Osteoblast (primary cell): ENCODE data around the gene MALT1. TPM values are rescaled to one million over a fixed set of nuclear protein-coding genes. Genes with fewer than 3 reads are reported as not detected.

Experiments
- DNase-seq: peaks from one replicate; pipeline ENCODE4 v3.0.0; 2011; ENCODE audit warnings: low spot score, mixed read lengths; ENCODE audit not compliant: insufficient read length; ENCODE audit errors: missing footprints
- H2AFZ ChIP-seq: 2 replicates; pipeline ENCODE4 v1.6.0; 2011; ENCODE audit warnings: mild to moderate bottlenecking, low read length
- H3K27ac ChIP-seq: 2 replicates; pipeline ENCODE4 v1.5.1; 2011; ENCODE audit warnings: mild to moderate bottlenecking, low read depth, low read length, moderate library complexity
- H3K27me3 ChIP-seq: 2 replicates; pipeline ENCODE4 v1.6.0; 2012; ENCODE audit warnings: mild to moderate bottlenecking, control low read depth, inconsistent platforms, low read length, moderate library complexity; ENCODE audit not compliant: insufficient read depth
- H3K36me3 ChIP-seq: 2 replicates; pipeline ENCODE4 v1.5.1; 2011; ENCODE audit warnings: mild to moderate bottlenecking, low read length, control low read depth, moderate library complexity; ENCODE audit not compliant: insufficient read depth
- H3K4me1 ChIP-seq: 2 replicates; pipeline ENCODE4 v1.5.1; 2011; ENCODE audit warnings: mild to moderate bottlenecking, low read length, control low read depth, moderate library complexity; ENCODE audit not compliant: insufficient read depth
- H3K4me2 ChIP-seq: 2 replicates; pipeline ENCODE4 v1.6.0; 2011; ENCODE audit warnings: mild to moderate bottlenecking, low read length; ENCODE audit not compliant: insufficient read depth
- H3K4me3 ChIP-seq: fragments of 200-600 bp; sonication (generic); 3 replicates; pipeline ENCODE4 v1.5.1; 2012; ENCODE audit warnings: mild to moderate bottlenecking, low read length, inconsistent platforms; ENCODE audit not compliant: insufficient read depth
- H3K79me2 ChIP-seq: 2 replicates; pipeline ENCODE4 v1.6.0; 2012; ENCODE audit warnings: mild to moderate bottlenecking, low read length, control low read depth, inconsistent platforms; ENCODE audit not compliant: insufficient read depth
- H3K9me3 ChIP-seq: 2 replicates; pipeline ENCODE4 v1.5.1; 2011; ENCODE audit warnings: low read depth, low read length, control low read depth
- H4K20me1 ChIP-seq: 2 replicates; pipeline ENCODE4 v1.6.0; 2012; ENCODE audit warnings: mild to moderate bottlenecking, low read length, control low read depth; ENCODE audit not compliant: insufficient read depth
- total RNA-seq: library from RNA; depleted of rRNA; stranded (reverse); fragments of >200 nt; gene quantifications from 2 replicates; pipeline ENCODE4 v1.2.3, GENCODE V29; 2012
- TF ChIP-seq, protein P1 (sequence below): IDR thresholded peaks from 2 replicates; pipeline ENCODE4 v1.5.1; 2011; ENCODE audit warnings: mild to moderate bottlenecking, low read depth, low read length, moderate library complexity; ENCODE audit errors: extremely low read depth

Gene MALT1
- total RNA-seq, 1 donor = 55.7 TPM

DNA sequence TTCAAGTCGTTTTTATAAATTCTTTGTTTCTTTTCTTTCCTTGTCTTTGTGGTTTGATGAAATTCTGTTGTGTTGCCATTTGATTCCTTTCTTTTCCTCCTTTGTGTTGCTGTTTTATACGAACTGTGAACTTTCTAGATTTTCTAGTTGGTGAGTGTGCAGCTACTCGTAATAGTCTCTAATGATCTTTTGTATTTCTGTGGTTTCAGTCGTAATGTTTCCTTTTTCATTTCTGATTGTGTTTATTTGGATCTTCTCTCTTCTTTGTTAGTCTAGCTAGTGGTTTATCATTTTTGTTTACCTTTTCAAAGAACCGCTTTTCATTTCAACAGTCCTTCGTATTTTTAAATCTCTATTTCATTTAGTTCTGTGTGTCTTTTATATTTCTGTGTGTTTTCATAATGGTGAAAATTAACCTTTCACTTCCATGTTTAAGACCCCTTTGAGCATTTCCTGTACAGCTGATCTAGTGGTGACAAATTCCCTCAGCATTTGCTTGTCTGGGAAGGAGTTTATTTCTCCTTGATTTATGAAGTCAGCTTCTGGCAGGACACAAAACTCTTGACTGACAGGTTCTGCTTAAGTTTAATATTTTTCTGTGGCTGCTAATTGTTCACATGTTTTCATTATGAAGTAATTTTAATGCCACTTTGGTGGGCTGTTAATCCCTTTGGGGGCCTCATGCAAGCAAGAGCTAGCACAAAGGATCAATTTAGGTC is 16.2 kb upstream of the MALT1 start:
- H3K4me2 ChIP-seq = no peak overlapping the region

DNA sequence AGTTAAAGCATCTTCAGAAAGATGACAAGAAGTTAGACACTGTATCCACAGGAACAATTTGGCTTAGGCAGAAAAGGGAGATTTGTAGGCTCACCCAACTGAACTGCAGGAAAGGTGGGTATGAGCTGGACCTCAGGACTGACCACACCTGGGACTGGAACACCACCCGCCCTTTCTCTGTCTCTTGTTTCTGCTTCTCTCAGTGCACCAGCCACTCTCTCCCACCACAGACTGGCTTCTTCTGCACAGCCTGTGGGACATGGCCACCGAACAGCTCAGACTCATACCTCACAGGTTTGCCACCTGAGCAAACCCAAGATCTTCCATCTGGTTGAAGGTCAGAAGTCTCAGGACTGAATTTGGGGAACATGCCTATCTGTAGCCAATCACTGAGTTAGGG is 14.2 kb upstream of the MALT1 start:
- H3K9me3 ChIP-seq = no peaks in the 10 kb centered on the region

More for the DNA sequence above, 16.2 kb upstream of the MALT1 start:
- Histone ChIP-seq H3K79me2 (no peaks in the 10 kb centered on the region), H3K27ac (no peak overlapping the region), H3K36me3 (no peaks in the 10 kb centered on the region), H3K9me3 (no peaks in the 10 kb centered on the region), H2AFZ (no peak overlapping the region), H4K20me1 (no peaks in the 10 kb centered on the region), H3K4me3 (no peak overlapping the region), H3K27me3 (no peaks in the 10 kb centered on the region), H3K4me1 (peaks cover 4% of the 10 kb centered on the region)
- TF ChIP-seq, protein P1, sequence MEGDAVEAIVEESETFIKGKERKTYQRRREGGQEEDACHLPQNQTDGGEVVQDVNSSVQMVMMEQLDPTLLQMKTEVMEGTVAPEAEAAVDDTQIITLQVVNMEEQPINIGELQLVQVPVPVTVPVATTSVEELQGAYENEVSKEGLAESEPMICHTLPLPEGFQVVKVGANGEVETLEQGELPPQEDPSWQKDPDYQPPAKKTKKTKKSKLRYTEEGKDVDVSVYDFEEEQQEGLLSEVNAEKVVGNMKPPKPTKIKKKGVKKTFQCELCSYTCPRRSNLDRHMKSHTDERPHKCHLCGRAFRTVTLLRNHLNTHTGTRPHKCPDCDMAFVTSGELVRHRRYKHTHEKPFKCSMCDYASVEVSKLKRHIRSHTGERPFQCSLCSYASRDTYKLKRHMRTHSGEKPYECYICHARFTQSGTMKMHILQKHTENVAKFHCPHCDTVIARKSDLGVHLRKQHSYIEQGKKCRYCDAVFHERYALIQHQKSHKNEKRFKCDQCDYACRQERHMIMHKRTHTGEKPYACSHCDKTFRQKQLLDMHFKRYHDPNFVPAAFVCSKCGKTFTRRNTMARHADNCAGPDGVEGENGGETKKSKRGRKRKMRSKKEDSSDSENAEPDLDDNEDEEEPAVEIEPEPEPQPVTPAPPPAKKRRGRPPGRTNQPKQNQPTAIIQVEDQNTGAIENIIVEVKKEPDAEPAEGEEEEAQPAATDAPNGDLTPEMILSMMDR = no peak
- DNase-seq = no peak

DNA sequence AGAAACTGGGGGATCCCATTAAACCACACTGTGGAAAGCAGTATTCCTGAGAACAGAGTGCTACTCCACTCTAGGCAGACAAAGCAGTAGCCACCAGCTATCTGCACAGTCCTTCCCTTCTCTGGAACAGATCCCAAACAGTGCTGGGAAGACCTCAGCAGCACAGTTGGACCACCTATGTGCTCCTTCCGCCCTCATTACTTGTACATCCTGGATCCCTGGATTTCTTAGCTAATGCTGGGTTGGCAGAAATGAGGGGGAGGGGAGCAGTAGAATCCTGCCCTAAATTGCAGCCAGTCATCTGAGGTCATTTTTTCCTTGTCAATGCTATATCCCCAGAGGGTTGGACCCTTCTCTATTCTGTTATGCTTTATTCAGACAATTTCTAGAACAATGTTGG is 13.8 kb upstream of the MALT1 start:
- no peak overlapping the region for H2AFZ ChIP-seq
- no peaks in the 10 kb centered on the region for H3K36me3 ChIP-seq
- no peak overlapping the region for H3K4me2 ChIP-seq
- H3K27ac ChIP-seq = no peak overlapping the region
- H3K4me1 ChIP-seq = peaks cover 4% of the 10 kb centered on the region
- H3K4me3 ChIP-seq = no peak overlapping the region
- no peaks in the 10 kb centered on the region for H3K9me3 ChIP-seq
- no peaks in the 10 kb centered on the region for H3K27me3 ChIP-seq
- no peaks in the 10 kb centered on the region for H4K20me1 ChIP-seq
- no peak for DNase-seq
- H3K79me2 ChIP-seq = no peaks in the 10 kb centered on the region
- TF ChIP-seq, protein P1 = no peak

More for the DNA sequence above, 14.2 kb upstream of the MALT1 start:
- Histone ChIP-seq H3K27me3 (no peaks in the 10 kb centered on the region), H3K4me3 (no peak overlapping the region), H3K79me2 (no peaks in the 10 kb centered on the region), H2AFZ (no peak overlapping the region), H3K4me1 (peaks cover 4% of the 10 kb centered on the region), H3K36me3 (no peaks in the 10 kb centered on the region), H4K20me1 (no peaks in the 10 kb centered on the region), H3K27ac (no peak overlapping the region), H3K4me2 (no peak overlapping the region)
- TF ChIP-seq, protein P1 = no peak
- no peak for DNase-seq

DNA sequence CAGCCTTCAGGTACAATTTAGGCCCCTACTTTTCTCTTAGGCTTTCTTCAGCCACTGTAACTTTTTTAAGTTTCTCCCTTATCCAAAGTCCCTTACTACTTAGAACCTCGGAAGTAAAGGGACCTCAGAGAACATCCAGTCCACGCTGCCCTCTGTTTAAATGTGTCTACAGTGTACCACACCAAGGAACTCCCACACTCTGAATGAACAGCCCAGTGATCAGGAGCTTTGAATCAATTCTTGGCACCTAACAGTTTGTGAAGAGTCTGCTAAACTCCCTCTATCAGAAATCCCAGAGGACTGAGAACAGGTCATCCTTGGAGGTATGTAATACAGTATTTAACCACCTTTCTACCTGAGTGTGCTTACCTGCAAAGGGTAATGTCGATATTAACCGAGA is 11.6 kb upstream of the MALT1 start:
- Histone ChIP-seq H3K36me3 (no peaks in the 10 kb centered on the region), H3K27me3 (no peaks in the 10 kb centered on the region), H3K4me1 (peaks cover 4% of the 10 kb centered on the region), H3K4me2 (no peak overlapping the region), H4K20me1 (no peaks in the 10 kb centered on the region), H3K79me2 (no peaks in the 10 kb centered on the region), H3K9me3 (no peaks in the 10 kb centered on the region), H3K27ac (no peak overlapping the region), H3K4me3 (no peak overlapping the region), H2AFZ (no peak overlapping the region)
- TF ChIP-seq, protein P1 = no peak
- DNase-seq = no peak
